ENCODE results near the gene FAM90A1. TPM values are rescaled to one million over a fixed set of nuclear protein-coding genes. Genes with fewer than 3 reads are reported as not detected.
"Not testable (repeated sequence)": the region's sequence is repeated elsewhere in the genome, so short reads cannot be mapped to it uniquely, and the experiment has no call there.

Gene FAM90A1
- total RNA-seq, 1 donor from 2014 or later, result not detected

DNA sequence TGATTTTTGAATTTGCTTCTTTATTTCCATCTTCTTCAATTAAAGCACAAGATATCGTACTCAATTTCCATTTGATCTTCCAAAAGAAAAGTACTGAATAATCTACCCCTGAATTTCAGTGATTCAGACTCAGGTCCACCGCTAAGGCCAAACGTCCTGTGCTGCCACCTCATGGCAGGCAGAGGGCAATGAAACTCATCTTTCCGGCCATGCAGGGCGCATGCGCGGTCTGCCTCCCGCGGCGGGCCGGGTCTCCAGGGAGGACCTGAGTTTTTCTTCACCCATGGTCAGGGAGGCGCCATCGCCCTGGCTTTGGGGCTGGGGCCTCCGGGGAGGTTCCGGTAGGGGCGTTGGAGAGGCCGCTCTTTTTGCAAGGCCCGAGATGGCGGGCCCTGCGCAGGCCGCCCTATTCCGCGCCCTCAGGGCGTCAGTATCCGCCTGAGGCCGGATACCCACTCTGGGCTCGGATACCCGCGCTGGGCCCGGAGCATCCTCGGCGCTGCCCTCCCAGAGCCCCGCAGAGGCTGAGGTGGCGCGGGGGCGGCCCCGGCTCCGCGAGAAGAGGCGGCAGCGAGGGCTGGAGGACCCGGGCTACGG is 47.3 kb downstream of the FAM90A1 start:
- intact Hi-C loops (cut with micrococcal nuclease), result loop anchor here (1.0 to 2.0 kb wide), 2 partner anchors 63 to 71 kb away; no protein-coding TSS in a partner anchor

GRCh38 chr12:8172911-8173310 is 54.5 kb downstream of the FAM90A1 start:
- intact Hi-C loops (cut with micrococcal nuclease), result not testable (repeated sequence)

Other genes starting within 250 kb of the FAM90A1 start
- 18.0 and 18.2 TPM in 2 replicates for gene FOXJ2, start 194.9 kb downstream of the FAM90A1 start, total RNA-seq
- 5.8 and 6.1 TPM in 2 replicates for gene C3AR1, start 161.3 kb downstream of the FAM90A1 start, total RNA-seq
- gene NECAP1, start 145.3 kb downstream of the FAM90A1 start, total RNA-seq, result 40.2 and 47.4 TPM in 2 replicates
- 0.39 and 0.46 TPM in 2 replicates for gene CLEC4A, start 104.0 kb downstream of the FAM90A1 start, total RNA-seq
- gene ZNF705A, start 70.6 kb downstream of the FAM90A1 start, total RNA-seq, result not detected in 2 replicates
- gene CLEC6A, start 228.3 kb upstream of the FAM90A1 start, total RNA-seq, result not detected in 2 replicates